Measurements from ENCODE around the gene INTS6.

Gene INTS6

GRCh38 chr13:51359352-51359751 lies 93.5 kb downstream of the INTS6 start:
- ATAC-seq (ENCODE audit: low read depth) (no peak), DNase-seq (ENCODE audit: low spot score) (no peak)
- Histone ChIP-seq H3K9me3 (ENCODE audit: severe bottlenecking) (no peaks in the 10 kb centered on the region), H3K27ac (ENCODE audit: poor library complexity, severe bottlenecking) (no peak overlapping the region), H3K4me3 (ENCODE audit: severe bottlenecking) (no peak overlapping the region), H3K36me3 (ENCODE audit: low read depth) (peaks cover 28% of the 10 kb centered on the region), H3K27me3 (ENCODE audit: insufficient read depth, poor library complexity, severe bottlenecking) (no peaks in the 10 kb centered on the region), H3K4me1 (ENCODE audit: insufficient read depth, poor library complexity, severe bottlenecking) (no peaks in the 10 kb centered on the region)
- no peak for TF ChIP-seq CTCF (IDR thresholded peaks at IDR 0.05; ENCODE audit: poor library complexity, severe bottlenecking)

GRCh38 chr13:51357928-51358595 lies 94.8 kb downstream of the INTS6 start:
- no peak overlapping the region for H3K27ac ChIP-seq (ENCODE audit: poor library complexity, severe bottlenecking)
- peaks cover 15% of the 10 kb centered on the region for H3K36me3 ChIP-seq (ENCODE audit: low read depth)
- ATAC-seq (ENCODE audit: low read depth), result no peak
- no peak for DNase-seq (ENCODE audit: low spot score)
- no peaks in the 10 kb centered on the region for H3K27me3 ChIP-seq (ENCODE audit: insufficient read depth, poor library complexity, severe bottlenecking)
- no peak for TF ChIP-seq CTCF (IDR thresholded peaks at IDR 0.05; ENCODE audit: poor library complexity, severe bottlenecking)
- H3K9me3 ChIP-seq (ENCODE audit: severe bottlenecking), result no peaks in the 10 kb centered on the region
- no peaks in the 10 kb centered on the region for H3K4me1 ChIP-seq (ENCODE audit: insufficient read depth, poor library complexity, severe bottlenecking)
- no peak overlapping the region for H3K4me3 ChIP-seq (ENCODE audit: severe bottlenecking)

- no peaks in the 10 kb centered on the region for H3K4me1 ChIP-seq (ENCODE audit: insufficient read depth, poor library complexity, severe bottlenecking)
- H3K27ac ChIP-seq (ENCODE audit: poor library complexity, severe bottlenecking), result no peak overlapping the region
- H3K4me3 ChIP-seq (ENCODE audit: severe bottlenecking), result no peak overlapping the region
- no peak for TF ChIP-seq CTCF (IDR thresholded peaks at IDR 0.05; ENCODE audit: poor library complexity, severe bottlenecking)
- no peaks in the 10 kb centered on the region; the same call in 1 of the 2 replicates for H3K36me3 ChIP-seq (ENCODE audit: low read depth)
- no peaks in the 10 kb centered on the region for H3K9me3 ChIP-seq (ENCODE audit: severe bottlenecking)
- no peak for ATAC-seq (ENCODE audit: low read depth)
- no peak for DNase-seq (ENCODE audit: low spot score)
- H3K27me3 ChIP-seq (ENCODE audit: insufficient read depth, poor library complexity, severe bottlenecking), result no peaks in the 10 kb centered on the region
Observed at GRCh38 chr13:51355217-51355616, 97.6 kb downstream of the INTS6 start.

- Histone ChIP-seq H3K36me3 (ENCODE audit: low read depth) (no peaks in the 10 kb centered on the region), H3K27ac (ENCODE audit: poor library complexity, severe bottlenecking) (no peak overlapping the region), H3K27me3 (ENCODE audit: insufficient read depth, poor library complexity, severe bottlenecking) (no peaks in the 10 kb centered on the region), H3K9me3 (ENCODE audit: severe bottlenecking) (no peaks in the 10 kb centered on the region), H3K4me1 (ENCODE audit: insufficient read depth, poor library complexity, severe bottlenecking) (no peaks in the 10 kb centered on the region), H3K4me3 (ENCODE audit: severe bottlenecking) (no peak overlapping the region)
- ATAC-seq (ENCODE audit: low read depth) (no peak), DNase-seq (ENCODE audit: low spot score) (no peak)
- TF ChIP-seq CTCF (IDR thresholded peaks at IDR 0.05; ENCODE audit: poor library complexity, severe bottlenecking), result no peak
Observed at GRCh38 chr13:51349016-51349415, 103.8 kb downstream of the INTS6 start.

All from RWPE2 (cell line).